ENCODE measurements around the gene CDRT4.
"Not testable (repeated sequence)": the region's sequence is repeated elsewhere in the genome, so short reads cannot be mapped to it uniquely, and the experiment has no call there.

The CDRT4 gene

GRCh38 chr17:15442311-15443180 is 24.9 kb downstream of the CDRT4 start:
- Histone ChIP-seq H3K9me3 (ENCODE audit: control insufficient read depth, insufficient read depth, low read length) (no peaks in the 10 kb centered on the region), H3K4me3 (ENCODE audit: low read depth, low read length) (no peak overlapping the region), H3K27me3 (ENCODE audit: control insufficient read depth, insufficient read depth, low read length) (no peaks in the 10 kb centered on the region), H3K27ac (ENCODE audit: low read depth, low read length) (no peak overlapping the region), H3K9ac (ENCODE audit: low read depth, low read length) (no peak overlapping the region), H3K36me3 (ENCODE audit: control insufficient read depth, insufficient read depth, low read length) (peaks cover 5% of the 10 kb centered on the region; the same call in 1 of the 2 replicates), H3K4me1 (ENCODE audit: control insufficient read depth, insufficient read depth, low read length) (0 out of 2 replicates have a peak, but pooled peaks cover 3% of the 10 kb centered on the region)

DNA sequence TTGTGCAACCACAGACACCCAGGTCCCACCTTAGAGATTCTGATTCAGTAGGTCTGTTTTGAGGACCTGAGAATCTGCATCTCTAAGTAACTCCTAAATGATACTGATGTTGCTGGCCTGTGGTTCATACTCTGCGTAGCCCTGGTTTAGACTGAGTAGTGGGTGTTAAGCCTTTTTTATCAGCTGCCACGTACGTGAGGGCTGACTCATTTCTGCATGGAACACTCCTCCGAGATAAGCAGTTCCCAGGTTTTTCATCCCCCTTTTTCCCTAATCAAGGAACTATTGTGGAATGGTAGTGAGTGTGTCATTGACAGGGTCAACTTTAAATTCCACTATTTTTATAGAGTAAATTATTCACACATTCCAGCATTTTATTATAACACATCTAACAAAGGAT is 26.1 kb downstream of the CDRT4 start:
- H3K36me3 ChIP-seq (ENCODE audit: control insufficient read depth, insufficient read depth, low read length): peaks cover 6% of the 10 kb centered on the region; the same call in 1 of the 2 replicates
- H3K27me3 ChIP-seq (ENCODE audit: control insufficient read depth, insufficient read depth, low read length): no peaks in the 10 kb centered on the region
- H3K4me1 ChIP-seq (ENCODE audit: control insufficient read depth, insufficient read depth, low read length): 0 out of 2 replicates have a peak, but pooled peaks cover 3% of the 10 kb centered on the region
- H3K4me3 ChIP-seq (ENCODE audit: low read depth, low read length): no peak overlapping the region
- H3K9ac ChIP-seq (ENCODE audit: low read depth, low read length): no peak overlapping the region
- no peaks in the 10 kb centered on the region for H3K9me3 ChIP-seq (ENCODE audit: control insufficient read depth, insufficient read depth, low read length)
- H3K27ac ChIP-seq (ENCODE audit: low read depth, low read length): no peak overlapping the region

- Histone ChIP-seq H3K4me1 (ENCODE audit: control insufficient read depth, insufficient read depth, low read length) (no peaks in the 10 kb centered on the region), H3K9ac (ENCODE audit: low read depth, low read length) (no peak overlapping the region), H3K4me3 (ENCODE audit: low read depth, low read length) (no peak overlapping the region), H3K27ac (ENCODE audit: low read depth, low read length) (no peak overlapping the region), H3K9me3 (ENCODE audit: control insufficient read depth, insufficient read depth, low read length) (no peaks in the 10 kb centered on the region), H3K27me3 (ENCODE audit: control insufficient read depth, insufficient read depth, low read length) (no peaks in the 10 kb centered on the region), H3K36me3 (ENCODE audit: control insufficient read depth, insufficient read depth, low read length) (peaks cover 6% of the 10 kb centered on the region; the same call in 1 of the 2 replicates)
Observed at GRCh38 chr17:15440347-15440746, 27.1 kb downstream of the CDRT4 start.

DNA sequence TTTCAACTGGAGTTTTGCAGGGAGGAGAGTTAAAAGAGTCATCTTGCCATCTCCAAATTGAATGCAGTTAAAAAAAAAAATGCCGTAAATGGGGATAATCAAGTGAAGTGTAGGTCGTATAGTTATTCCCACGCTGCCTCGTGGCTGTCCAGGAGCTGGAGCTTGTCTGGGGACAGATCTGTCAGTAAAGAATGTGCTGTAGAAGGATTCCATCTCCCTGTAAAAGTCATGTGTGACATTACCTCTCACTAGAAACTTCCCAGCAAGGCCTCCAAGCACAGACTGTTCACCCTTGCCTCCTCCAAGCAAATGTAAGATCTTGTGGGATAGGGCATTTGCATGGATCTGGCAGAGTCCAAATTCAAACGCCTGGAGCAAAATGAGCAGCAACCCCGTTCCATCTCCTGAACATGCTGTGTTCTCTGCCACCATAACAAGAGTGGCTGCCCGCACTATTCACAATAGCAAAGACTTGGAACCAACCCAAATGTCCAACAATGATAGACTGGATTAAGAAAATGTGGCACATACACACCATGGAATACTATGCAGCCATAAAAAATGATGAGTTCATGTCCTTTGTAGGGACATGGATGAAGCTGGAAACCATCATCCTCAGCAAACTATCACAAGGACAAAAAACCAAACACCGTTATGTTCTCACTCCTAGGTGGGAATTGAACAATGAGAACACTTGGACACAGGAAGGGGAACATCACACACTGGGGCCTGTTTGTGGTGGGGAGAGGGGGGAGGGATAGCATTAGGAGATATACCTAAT is 28.0 kb downstream of the CDRT4 start:
- H3K4me3 ChIP-seq (ENCODE audit: low read depth, low read length); H3K27me3 ChIP-seq (ENCODE audit: control insufficient read depth, insufficient read depth, low read length); H3K4me1 ChIP-seq (ENCODE audit: control insufficient read depth, insufficient read depth, low read length); H3K36me3 ChIP-seq (ENCODE audit: control insufficient read depth, insufficient read depth, low read length); H3K9ac ChIP-seq (ENCODE audit: low read depth, low read length); H3K9me3 ChIP-seq (ENCODE audit: control insufficient read depth, insufficient read depth, low read length); H3K27ac ChIP-seq (ENCODE audit: low read depth, low read length): not testable (repeated sequence)

- peaks cover 9% of the 10 kb centered on the region; the same call in 1 of the 2 replicates for H3K36me3 ChIP-seq (ENCODE audit: control insufficient read depth, insufficient read depth, low read length)
- no peaks in the 10 kb centered on the region for H3K4me1 ChIP-seq (ENCODE audit: control insufficient read depth, insufficient read depth, low read length)
- no peaks in the 10 kb centered on the region for H3K27me3 ChIP-seq (ENCODE audit: control insufficient read depth, insufficient read depth, low read length)
- no peak overlapping the region for H3K27ac ChIP-seq (ENCODE audit: low read depth, low read length)
- H3K4me3 ChIP-seq (ENCODE audit: low read depth, low read length): no peak overlapping the region
- no peak overlapping the region for H3K9ac ChIP-seq (ENCODE audit: low read depth, low read length)
- H3K9me3 ChIP-seq (ENCODE audit: control insufficient read depth, insufficient read depth, low read length): no peaks in the 10 kb centered on the region
Observed at GRCh38 chr17:15438491-15439105, 28.8 kb downstream of the CDRT4 start.

DNA sequence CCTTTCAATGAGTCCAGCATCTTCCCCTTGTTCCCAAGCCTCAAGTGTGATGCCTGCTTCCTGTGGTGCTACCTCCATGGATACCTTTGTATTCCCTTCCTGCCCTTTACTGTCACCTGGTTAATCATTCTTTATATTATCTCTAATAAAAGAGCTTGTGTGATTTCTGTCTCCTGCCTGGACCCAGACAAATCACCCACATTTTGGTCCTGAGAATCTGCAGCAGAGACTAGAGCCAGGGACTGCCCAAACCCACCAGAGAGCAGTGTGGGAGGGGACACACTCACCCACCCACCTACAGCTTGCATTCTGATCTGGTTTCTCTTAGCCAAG is 30.2 kb downstream of the CDRT4 start:
- Histone ChIP-seq H3K9ac (ENCODE audit: low read depth, low read length) (no peak overlapping the region), H3K27me3 (ENCODE audit: control insufficient read depth, insufficient read depth, low read length) (no peaks in the 10 kb centered on the region), H3K27ac (ENCODE audit: low read depth, low read length) (no peak overlapping the region), H3K4me3 (ENCODE audit: low read depth, low read length) (no peak overlapping the region), H3K4me1 (ENCODE audit: control insufficient read depth, insufficient read depth, low read length) (no peaks in the 10 kb centered on the region), H3K36me3 (ENCODE audit: control insufficient read depth, insufficient read depth, low read length) (peaks cover 9% of the 10 kb centered on the region; the same call in 1 of the 2 replicates), H3K9me3 (ENCODE audit: control insufficient read depth, insufficient read depth, low read length) (no peaks in the 10 kb centered on the region)

DNA sequence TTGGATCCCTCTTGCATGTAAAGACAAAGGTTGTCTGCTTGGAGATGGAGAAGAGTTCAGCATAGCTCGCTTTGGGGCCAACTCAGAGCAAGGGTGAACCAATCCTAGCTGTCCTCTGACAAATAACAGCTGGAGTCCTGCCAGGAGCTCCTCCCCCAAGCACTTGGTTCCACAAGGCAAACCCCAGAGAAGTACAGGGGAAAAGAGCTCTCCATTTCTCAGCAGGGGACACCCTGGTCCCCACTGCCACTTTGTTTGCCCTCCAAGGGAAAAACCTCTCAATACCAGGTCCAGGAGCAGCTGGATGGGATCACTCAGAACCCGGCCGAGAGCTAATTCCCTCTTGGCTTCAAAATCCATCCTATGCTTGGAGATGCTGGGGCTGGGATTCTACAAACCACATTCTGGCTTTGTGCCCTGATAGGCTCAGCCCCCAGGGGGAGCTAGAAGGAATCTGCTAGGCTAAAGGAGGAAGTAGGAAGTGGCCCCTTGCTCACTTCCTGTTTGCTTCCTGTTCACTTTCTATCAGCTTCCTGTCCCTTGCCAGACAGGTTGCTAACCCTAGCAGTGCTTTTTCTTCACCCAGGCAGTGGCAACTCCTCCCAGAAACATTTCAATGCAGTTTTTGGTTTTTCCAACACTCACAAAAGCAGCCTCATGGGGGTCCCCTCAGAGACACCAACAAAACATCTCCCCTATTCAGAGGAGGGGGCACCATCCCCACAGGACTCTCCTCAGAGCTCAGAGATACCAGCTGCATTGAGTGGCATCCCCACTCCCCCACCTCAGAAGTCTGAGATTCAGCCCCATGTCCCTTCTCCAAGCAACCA is 30.7 kb downstream of the CDRT4 start:
- Histone ChIP-seq H3K27me3 (ENCODE audit: control insufficient read depth, insufficient read depth, low read length) (no peaks in the 10 kb centered on the region), H3K9me3 (ENCODE audit: control insufficient read depth, insufficient read depth, low read length) (no peaks in the 10 kb centered on the region), H3K36me3 (ENCODE audit: control insufficient read depth, insufficient read depth, low read length) (peaks cover 9% of the 10 kb centered on the region; the same call in 1 of the 2 replicates), H3K9ac (ENCODE audit: low read depth, low read length) (no peak overlapping the region), H3K4me1 (ENCODE audit: control insufficient read depth, insufficient read depth, low read length) (no peaks in the 10 kb centered on the region), H3K4me3 (ENCODE audit: low read depth, low read length) (no peak overlapping the region), H3K27ac (ENCODE audit: low read depth, low read length) (peak overlapping the region; percentile 32)

- Histone ChIP-seq H3K36me3 (ENCODE audit: control insufficient read depth, insufficient read depth, low read length) (peaks cover 9% of the 10 kb centered on the region; the same call in 1 of the 2 replicates), H3K4me3 (ENCODE audit: low read depth, low read length) (no peak overlapping the region), H3K4me1 (ENCODE audit: control insufficient read depth, insufficient read depth, low read length) (no peaks in the 10 kb centered on the region), H3K9ac (ENCODE audit: low read depth, low read length) (no peak overlapping the region), H3K27ac (ENCODE audit: low read depth, low read length) (no peak overlapping the region), H3K27me3 (ENCODE audit: control insufficient read depth, insufficient read depth, low read length) (no peaks in the 10 kb centered on the region), H3K9me3 (ENCODE audit: control insufficient read depth, insufficient read depth, low read length) (no peaks in the 10 kb centered on the region)
Observed at GRCh38 chr17:15434956-15435355, 32.5 kb downstream of the CDRT4 start.

DNA sequence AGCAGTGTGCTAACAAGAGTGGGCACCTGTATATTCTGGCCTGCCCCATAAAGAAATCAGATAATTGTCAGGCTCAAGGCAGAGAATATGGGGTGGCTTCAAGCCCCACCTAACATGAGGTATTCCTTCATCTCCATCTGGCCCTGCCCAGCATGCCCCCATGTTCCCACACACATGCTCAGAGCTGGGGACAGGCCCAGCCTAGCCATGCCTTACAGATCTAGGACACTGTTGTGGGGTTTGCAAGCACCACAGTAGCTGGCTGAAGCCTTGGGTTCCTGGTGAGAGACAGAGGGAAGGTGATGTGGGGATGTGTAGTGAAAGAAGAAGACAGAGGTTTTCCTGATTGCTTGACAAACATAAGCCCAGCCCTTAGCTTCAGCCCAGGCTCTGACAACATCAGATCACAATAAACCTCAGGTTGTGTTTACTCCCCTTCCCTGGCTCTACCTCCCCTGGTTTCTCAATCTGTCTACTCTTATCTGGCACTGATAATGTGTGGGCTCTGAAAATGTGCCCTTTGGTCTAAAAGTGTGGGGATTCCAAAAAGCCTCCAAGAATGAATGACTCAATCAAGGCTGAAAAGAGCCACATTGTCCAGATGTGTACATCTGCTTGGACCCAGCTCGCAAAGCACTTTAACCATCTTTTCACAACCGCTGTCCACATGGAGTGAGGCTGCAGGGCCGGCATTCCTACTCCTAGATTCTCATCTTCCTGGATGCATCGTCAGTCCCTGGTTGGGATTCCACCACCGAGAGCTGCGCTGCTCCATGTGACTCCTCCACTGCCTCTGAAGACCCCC is 34.4 kb downstream of the CDRT4 start:
- H3K27ac ChIP-seq (ENCODE audit: low read depth, low read length): no peak overlapping the region
- no peaks in the 10 kb centered on the region for H3K9me3 ChIP-seq (ENCODE audit: control insufficient read depth, insufficient read depth, low read length)
- no peaks in the 10 kb centered on the region for H3K27me3 ChIP-seq (ENCODE audit: control insufficient read depth, insufficient read depth, low read length)
- H3K4me3 ChIP-seq (ENCODE audit: low read depth, low read length): no peak overlapping the region
- H3K4me1 ChIP-seq (ENCODE audit: control insufficient read depth, insufficient read depth, low read length): no peaks in the 10 kb centered on the region
- peaks cover 9% of the 10 kb centered on the region; the same call in 1 of the 2 replicates for H3K36me3 ChIP-seq (ENCODE audit: control insufficient read depth, insufficient read depth, low read length)
- no peak overlapping the region for H3K9ac ChIP-seq (ENCODE audit: low read depth, low read length)

GRCh38 chr17:15431766-15432165 is 35.7 kb downstream of the CDRT4 start:
- Histone ChIP-seq H3K27ac (ENCODE audit: low read depth, low read length) (no peak overlapping the region), H3K9me3 (ENCODE audit: control insufficient read depth, insufficient read depth, low read length) (no peaks in the 10 kb centered on the region), H3K4me1 (ENCODE audit: control insufficient read depth, insufficient read depth, low read length) (no peaks in the 10 kb centered on the region), H3K36me3 (ENCODE audit: control insufficient read depth, insufficient read depth, low read length) (0 out of 2 replicates have a peak, but pooled peaks cover 2% of the 10 kb centered on the region), H3K9ac (ENCODE audit: low read depth, low read length) (no peak overlapping the region), H3K27me3 (ENCODE audit: control insufficient read depth, insufficient read depth, low read length) (no peaks in the 10 kb centered on the region), H3K4me3 (ENCODE audit: low read depth, low read length) (no peak overlapping the region)

Measured in HUES48 (cell line).